MCF 10A (cell line): ENCODE data around the gene DBNDD1. TPM values are rescaled to one million over a fixed set of nuclear protein-coding genes. Genes with fewer than 3 reads are reported as not detected.
A peak's percentile ranks its signal among the peaks of the same experiment; 100 is the strongest.

Experiments
- BruUV-seq: library from RNA; stranded (reverse); fragments of 400-500 nt; replicated peaks from 2 replicates; lab custom pipeline; 2021; lab: Mats Ljungman, UMichigan
- CTCF ChIA-PET: fragments of 300-600 bp; sonication (Branson Sonifier 250); formaldehyde crosslinking; extraction: SDS; loops from one replicate; lab custom pipeline; 2021; ENCODE audit warnings: antibody characterized with exemption, inconsistent platforms; lab: Yijun Ruan, JAX
- POLR2A ChIA-PET: fragments of 300-600, 350-650 bp; sonication (Branson Sonifier 250); formaldehyde crosslinking; extraction: SDS; loops from one replicate; lab custom pipeline; 2020; ENCODE audit warnings: antibody characterized with exemption, inconsistent platforms; lab: Yijun Ruan, JAX
- DNase-seq: peaks from one replicate; pipeline ENCODE4 v3.0.0-alpha.2; 2018; ENCODE audit not compliant: unreplicated experiment
- H3K27ac Mint-ChIP-seq: one replicate; pipeline ENCODE4 v1.8.0; 2022; ENCODE audit warnings: mild to moderate bottlenecking, low read depth, mixed read lengths; ENCODE audit not compliant: unreplicated experiment
- H3K27me3 Mint-ChIP-seq: one replicate; pipeline ENCODE4 v1.8.0; 2022; ENCODE audit warnings: mixed read lengths; ENCODE audit not compliant: insufficient read depth, unreplicated experiment
- H3K36me3 Mint-ChIP-seq: one replicate; pipeline ENCODE4 v1.8.0; 2022; ENCODE audit warnings: mild to moderate bottlenecking, moderate library complexity, mixed read lengths; ENCODE audit not compliant: insufficient read depth, unreplicated experiment
- H3K4me1 Mint-ChIP-seq: one replicate; pipeline ENCODE4 v1.8.0; 2022; ENCODE audit warnings: mixed read lengths; ENCODE audit not compliant: insufficient read depth, unreplicated experiment
- H3K4me3 Mint-ChIP-seq: one replicate; pipeline ENCODE4 v1.8.0; 2022; ENCODE audit warnings: mild to moderate bottlenecking, moderate library complexity, mixed read lengths; ENCODE audit not compliant: unreplicated experiment
- H3K9me3 Mint-ChIP-seq: one replicate; pipeline ENCODE4 v1.8.0; 2022; ENCODE audit warnings: mixed read lengths; ENCODE audit not compliant: unreplicated experiment
- intact Hi-C: fragments of 100-400 bp; cut with micrococcal nuclease; formaldehyde crosslinking; loops from 2 replicates; pipeline ENCODE4 v1.14.1; 2022
- total RNA-seq: library from RNA; stranded (reverse); gene quantifications from 2 replicates; pipeline ENCODE4 v1.2.3, GENCODE V29; 2022
- TF ChIP-seq, protein P1 (sequence below): fragments of 200-600 bp; IDR thresholded peaks from one replicate; pipeline ENCODE4 v1.8.0; 2022; ENCODE audit warnings: antibody characterized with exemption, mild to moderate bottlenecking; ENCODE audit not compliant: unreplicated experiment

The DBNDD1 gene
- total RNA-seq, 1 experiment from 2014 or later: 3.5 TPM

DNA sequence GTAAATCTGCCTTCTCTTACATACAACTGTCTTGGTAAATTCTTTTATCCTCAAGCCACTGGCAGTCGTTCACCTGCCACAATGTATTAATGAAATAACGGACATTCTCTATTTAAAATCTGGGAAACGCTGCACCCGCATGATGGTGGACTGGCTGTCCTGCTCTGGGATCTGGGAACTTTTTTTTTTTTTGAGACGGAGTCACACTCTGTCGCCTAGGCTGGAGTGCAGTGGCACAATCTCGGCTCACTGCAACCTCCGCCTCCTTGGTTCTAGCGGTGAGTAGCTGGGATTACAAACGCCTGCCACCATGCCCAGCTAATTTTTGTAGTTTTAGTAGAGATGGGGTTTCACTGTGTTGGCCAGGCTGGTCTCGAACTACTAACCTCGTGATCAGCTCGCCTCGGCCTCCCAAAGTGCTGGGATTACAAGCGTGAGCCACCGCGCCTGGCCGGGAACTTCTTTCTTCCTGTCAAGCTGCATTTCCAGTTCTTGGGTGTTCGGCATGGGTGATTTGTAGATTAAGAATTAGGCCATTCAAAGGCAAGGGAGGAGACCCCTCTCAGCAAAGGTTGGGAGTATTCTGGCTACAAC is 29.6 kb upstream of the DBNDD1 start:
- CTCF ChIA-PET: no interaction called here
- H3K36me3 Mint-ChIP-seq: peaks cover 7% of the 10 kb centered on the region

DNA sequence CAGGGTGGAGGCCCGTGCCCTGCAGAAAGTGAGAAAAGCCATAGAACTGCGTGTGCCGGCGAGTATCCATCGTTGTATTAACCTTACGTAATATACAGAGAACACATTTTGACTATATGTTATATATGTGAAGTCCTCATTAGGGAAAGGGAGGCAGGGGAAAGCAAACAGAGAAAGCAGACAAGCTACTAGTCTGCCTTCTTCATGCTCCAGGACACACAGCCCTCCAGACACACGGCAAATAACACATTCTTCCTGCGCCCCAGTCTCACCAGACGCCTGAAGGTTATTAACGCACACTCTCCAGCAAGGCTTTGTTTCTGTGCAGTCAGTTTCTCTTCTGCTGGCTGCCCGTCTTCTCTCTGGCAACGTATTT is 29.1 kb upstream of the DBNDD1 start:
- no TSS peak for BruUV-seq
- peaks cover 11% of the 10 kb centered on the region for H3K4me1 Mint-ChIP-seq
- TF ChIP-seq, protein P1, sequence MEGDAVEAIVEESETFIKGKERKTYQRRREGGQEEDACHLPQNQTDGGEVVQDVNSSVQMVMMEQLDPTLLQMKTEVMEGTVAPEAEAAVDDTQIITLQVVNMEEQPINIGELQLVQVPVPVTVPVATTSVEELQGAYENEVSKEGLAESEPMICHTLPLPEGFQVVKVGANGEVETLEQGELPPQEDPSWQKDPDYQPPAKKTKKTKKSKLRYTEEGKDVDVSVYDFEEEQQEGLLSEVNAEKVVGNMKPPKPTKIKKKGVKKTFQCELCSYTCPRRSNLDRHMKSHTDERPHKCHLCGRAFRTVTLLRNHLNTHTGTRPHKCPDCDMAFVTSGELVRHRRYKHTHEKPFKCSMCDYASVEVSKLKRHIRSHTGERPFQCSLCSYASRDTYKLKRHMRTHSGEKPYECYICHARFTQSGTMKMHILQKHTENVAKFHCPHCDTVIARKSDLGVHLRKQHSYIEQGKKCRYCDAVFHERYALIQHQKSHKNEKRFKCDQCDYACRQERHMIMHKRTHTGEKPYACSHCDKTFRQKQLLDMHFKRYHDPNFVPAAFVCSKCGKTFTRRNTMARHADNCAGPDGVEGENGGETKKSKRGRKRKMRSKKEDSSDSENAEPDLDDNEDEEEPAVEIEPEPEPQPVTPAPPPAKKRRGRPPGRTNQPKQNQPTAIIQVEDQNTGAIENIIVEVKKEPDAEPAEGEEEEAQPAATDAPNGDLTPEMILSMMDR: no peak
- POLR2A ChIA-PET: no interaction called here
- H3K27ac Mint-ChIP-seq: no peak overlapping the region
- DNase-seq: no peak
- H3K4me3 Mint-ChIP-seq: no peak overlapping the region
- H3K36me3 Mint-ChIP-seq: peaks cover 7% of the 10 kb centered on the region
- intact Hi-C loops: no loop called here
- CTCF ChIA-PET: no interaction called here
- H3K27me3 Mint-ChIP-seq: no peaks in the 10 kb centered on the region
- H3K9me3 Mint-ChIP-seq: peaks cover 6% of the 10 kb centered on the region

More for the DNA sequence above, 29.6 kb upstream of the DBNDD1 start:
- POLR2A ChIA-PET: no interaction called here
- no peak for DNase-seq
- peaks cover 8% of the 10 kb centered on the region for H3K4me1 Mint-ChIP-seq
- BruUV-seq: no TSS peak
- intact Hi-C loops: no loop called here
- H3K9me3 Mint-ChIP-seq: peaks cover 11% of the 10 kb centered on the region
- TF ChIP-seq, protein P1: no peak
- no peak overlapping the region for H3K4me3 Mint-ChIP-seq
- no peak overlapping the region for H3K27ac Mint-ChIP-seq
- no peaks in the 10 kb centered on the region for H3K27me3 Mint-ChIP-seq

DNA sequence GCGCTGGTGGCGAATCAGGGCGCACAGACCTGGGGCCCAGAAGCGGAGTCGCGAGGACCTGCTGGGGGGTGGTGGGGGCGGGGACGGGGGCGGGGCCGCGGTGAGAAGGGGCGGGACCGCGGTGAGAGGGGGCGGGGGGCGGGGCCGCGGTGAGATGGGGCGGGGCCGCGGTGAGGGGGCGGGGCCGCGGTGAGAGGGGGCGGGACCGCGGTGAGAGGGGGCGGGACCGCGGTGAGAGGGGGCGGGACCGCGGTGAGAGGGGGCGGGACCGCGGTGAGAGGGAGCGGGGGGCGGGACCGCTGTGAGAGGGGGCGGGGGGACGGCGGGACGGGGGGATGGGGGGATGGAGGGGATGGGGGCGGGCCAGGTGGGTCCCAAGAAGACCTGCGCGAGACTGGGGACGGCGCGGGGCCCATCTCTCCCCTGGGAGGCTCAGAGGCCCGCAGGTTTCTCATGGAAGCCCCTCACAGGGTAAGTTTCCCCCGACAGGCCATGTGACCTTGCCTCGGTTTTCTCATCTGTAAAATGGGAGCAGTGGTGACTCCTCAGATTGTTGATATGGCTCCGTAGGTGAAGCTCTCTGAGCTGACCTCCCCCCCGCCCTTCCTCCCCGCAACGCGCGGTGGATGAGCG is 28.6 kb upstream of the DBNDD1 start:
- Mint-ChIP-seq H3K4me1 (peaks cover 11% of the 10 kb centered on the region), H3K27me3 (no peaks in the 10 kb centered on the region), H3K9me3 (peaks cover under 1% of the 10 kb centered on the region), H3K4me3 (no peak overlapping the region), H3K36me3 (peaks cover 11% of the 10 kb centered on the region), H3K27ac (no peak overlapping the region)
- CTCF ChIA-PET: no interaction called here
- TF ChIP-seq, protein P1: no peak
- intact Hi-C loops: no loop called here
- POLR2A ChIA-PET: no interaction called here
- BruUV-seq: no TSS peak
- DNase-seq: no peak

DNA sequence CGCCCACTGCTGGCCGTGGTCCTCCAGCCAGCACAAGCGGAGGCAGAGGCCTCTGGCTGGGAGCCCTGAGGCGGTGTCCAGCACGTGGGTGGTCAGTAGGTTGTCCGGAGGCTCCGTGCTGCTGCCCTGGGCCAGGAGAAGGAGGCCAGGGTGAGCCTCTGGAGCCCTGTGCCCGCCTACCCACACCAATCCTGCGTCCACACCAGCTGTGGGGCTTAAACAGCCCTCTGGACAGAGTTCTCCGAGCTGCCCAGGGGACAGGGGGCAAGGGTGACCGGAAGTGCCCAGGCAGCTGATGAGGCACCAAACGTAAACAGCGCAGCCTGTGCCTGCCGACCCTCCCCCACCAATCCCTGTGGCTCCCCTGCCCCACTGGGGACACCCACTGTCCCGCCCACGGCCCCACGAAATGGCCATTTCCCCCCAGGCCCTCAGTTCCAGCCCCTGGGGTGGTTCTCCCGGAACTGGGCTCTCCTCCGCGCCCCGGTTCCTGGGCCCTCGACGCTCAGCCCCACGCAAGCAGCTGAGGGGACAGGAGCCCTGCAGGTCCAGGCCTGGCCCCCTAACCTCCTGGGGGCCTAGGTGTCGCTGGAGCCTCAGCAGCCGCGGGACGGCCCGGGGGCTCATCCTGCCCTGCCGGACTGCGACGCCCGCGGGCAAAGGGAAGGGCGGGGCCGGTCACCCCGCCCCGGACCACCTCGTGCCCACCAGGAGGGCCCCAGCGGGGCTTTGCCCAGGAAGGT is 27.9 kb upstream of the DBNDD1 start:
- ChIA-PET POLR2A (no interaction called here), CTCF (no interaction called here)
- Mint-ChIP-seq H3K4me1 (peaks cover 11% of the 10 kb centered on the region), H3K36me3 (peaks cover 16% of the 10 kb centered on the region), H3K27me3 (no peaks in the 10 kb centered on the region), H3K9me3 (no peaks in the 10 kb centered on the region), H3K4me3 (no peak overlapping the region), H3K27ac (no peak overlapping the region)
- no TSS peak for BruUV-seq
- TF ChIP-seq, protein P1: no peak
- peak; percentile 27 for DNase-seq
- intact Hi-C loops: no loop called here
